GM12878 (cell line): ENCODE results near the gene DNAJC5. TPM values are rescaled to one million over a fixed set of nuclear protein-coding genes. Genes with fewer than 3 reads are reported as not detected.

Source experiments
- CEBPZ ChIP-seq: fragments of 150-350 bp; IDR thresholded peaks from 2 replicates; pipeline ENCODE4 v1.6.1; 2016; ENCODE audit warnings: low read depth, low read length
- EGR1 ChIP-seq, 2 experiments: IDR thresholded peaks; 1 replicate in 1 of 2; 2 replicates in 1 of 2; pipeline ENCODE4 v1.6.1; 2011 to 2012; ENCODE audit warnings: low read depth in 2 of 2, low read length in 2 of 2, borderline replicate concordance in 1 of 2, mild to moderate bottlenecking in 1 of 2, moderate library complexity in 1 of 2
- IRF5 ChIP-seq: fragments of 450-650 bp; IDR thresholded peaks from 2 replicates; pipeline ENCODE4 v1.6.1; 2017; ENCODE audit warnings: borderline replicate concordance
- KAT2A ChIP-seq: conservative IDR thresholded peaks from 2 replicates; pipeline ENCODE4 v1.6.1; 2011; ENCODE audit warnings: low read depth, low read length; ENCODE audit not compliant: control insufficient read depth
- NFIC ChIP-seq: IDR thresholded peaks from 2 replicates; pipeline ENCODE4 v1.6.1; 2012; ENCODE audit warnings: low read depth, mild to moderate bottlenecking, inconsistent platforms, low read length, moderate library complexity
- PKNOX1 ChIP-seq: fragments of 450-650 bp; IDR thresholded peaks from 2 replicates; pipeline ENCODE4 v1.6.1; 2016; ENCODE audit warnings: mild to moderate bottlenecking
- PML ChIP-seq: IDR thresholded peaks from 2 replicates; pipeline ENCODE4 v1.6.1; 2012; ENCODE audit warnings: low read length, inconsistent platforms
- PRDM15 ChIP-seq: fragments of 450-650 bp; formaldehyde crosslinking; IDR thresholded peaks from 2 replicates; pipeline ENCODE4 v1.4.0; 2020; ENCODE audit warnings: mild to moderate bottlenecking, moderate library complexity
- USF1 ChIP-seq: IDR thresholded peaks from 2 replicates; pipeline ENCODE4 v1.6.1; 2011; ENCODE audit warnings: borderline replicate concordance, low read depth, mild to moderate bottlenecking, moderate library complexity, mixed read lengths, low read length; ENCODE audit not compliant: insufficient read depth; ENCODE audit errors: extremely low read length
- USF2 ChIP-seq: IDR thresholded peaks from 2 replicates; pipeline ENCODE4 v1.6.1; 2011; ENCODE audit warnings: low read depth, low read length, improper control_type of control experiment, borderline replicate concordance
- ZBTB11 ChIP-seq: fragments of 450-650 bp; formaldehyde crosslinking; IDR thresholded peaks from 2 replicates; pipeline ENCODE4 v1.5.0; 2022; ENCODE audit warnings: mild to moderate bottlenecking, missing genetic modification characterization
- ZNF274 ChIP-seq: IDR thresholded peaks from one replicate; pipeline ENCODE4 v1.8.0; 2011; ENCODE audit not compliant: insufficient read length, insufficient read depth
- polyA plus RNA-seq, 11 experiments: library from polyadenylated mRNA; depleted of rRNA in 4 of 11; unstranded in 6 of 11; stranded (reverse) in 5 of 11; fragments of >200 nt; fragmentation: Nextera tagmentation in 4 of 11; fragmentation: Illumina TruSeq in 1 of 11; extraction: Ambion mirVana in 4 of 11; extraction: Trizol in 1 of 11; gene quantifications; 1 replicate in 1 of 11; 2 replicates in 10 of 11; pipeline versions ENCODE4 v1.2.1 to v1.2.3, GENCODE V29; 2011 to 2016; ENCODE audit warnings: inconsistent platforms in 2 of 11, missing spikeins in 2 of 11, low read depth in 1 of 11
- total RNA-seq, 4 experiments: library from RNA; depleted of rRNA in 3 of 4; stranded (reverse); fragments of >200 nt in 3 of 4; fragmentation: Illumina TruSeq in 1 of 4; extraction: Trizol in 1 of 4; gene quantifications; 2 replicates each; pipeline versions ENCODE4 v1.2.1 to v1.2.3, GENCODE V29; 2013 to 2021

DNAJC5 gene
- total and polyA plus RNA-seq, 10 of the 15 experiments (the other 5 are each of a cell fraction or from before 2014, with no cell fraction given), result 0.69 to 36.8 (median 17.0) TPM

GRCh38 chr20:63864978-63865640 is 29.8 kb upstream of the DNAJC5 start, which contains the start of gene TPD52L2 (continued):
- TF ChIP-seq USF1, result peak; percentile 91
- TF ChIP-seq CEBPZ, result no peak
- no peak for TF ChIP-seq NFIC
- no peak for TF ChIP-seq PRDM15 (CRISPR knock-in tag)
- peak; percentile 71 for TF ChIP-seq PKNOX1
- TF ChIP-seq ZNF274, result no peak
- 0 out of 3 replicates have a peak, but pooled peaks of 1 of the 2 experiments have one; percentile 36 for TF ChIP-seq EGR1 (IDR thresholded peaks at IDR 0.05; ENCODE audit: borderline replicate concordance in 1 of 2, low read depth in 2 of 2, low read length in 2 of 2)
- no peak for TF ChIP-seq KAT2A
- TF ChIP-seq USF2, result peak; percentile 92
- TF ChIP-seq ZBTB11 (CRISPR knock-in tag), result peak; percentile 77
- TF ChIP-seq IRF5, result no peak
- TF ChIP-seq PML, result no peak; the same call in 1 of the 2 replicates
